OCI-LY3 (cell line): ENCODE measurements around the gene ZBED5.
A peak's percentile ranks its signal among the peaks of the same experiment; 100 is the strongest.

ENCODE experiments used
- H2AFZ ChIP-seq: fragments of 200-600, 300-600 bp; shearing (Covaris generic); 2 replicates; pipeline ENCODE4 v1.6.0; 2014; ENCODE audit warnings: antibody characterized with exemption, low read depth, low read length
- H3K27ac ChIP-seq: fragments of 200-600, 300-600 bp; sonication (generic); 2 replicates; pipeline ENCODE4 v1.5.1; 2014; ENCODE audit warnings: mild to moderate bottlenecking, low read length, moderate library complexity, mixed read lengths
- H3K27me3 ChIP-seq: fragments of 200-600, 300-600 bp; sonication (generic); 2 replicates; pipeline ENCODE4 v1.6.1; 2014; ENCODE audit warnings: low read depth, low read length, mixed read lengths
- H3K36me3 ChIP-seq: fragments of 200-600, 300-600 bp; sonication (generic); replicated peaks from 2 replicates; pipeline ENCODE3; 2014; ENCODE audit warnings: low read depth, low read length, mixed read lengths
- H3K4me1 ChIP-seq: fragments of 300-600, 200-600 bp; sonication (generic); 2 replicates; pipeline ENCODE4 v1.6.1; 2014; ENCODE audit warnings: low read length, mixed read lengths
- H3K4me2 ChIP-seq: fragments of 200-600, 300-600 bp; sonication (generic); 2 replicates; pipeline ENCODE4 v1.6.1; 2014; ENCODE audit warnings: low read length, mixed read lengths
- H3K4me3 ChIP-seq: fragments of 300-600, 200-600 bp; sonication (generic); 2 replicates; pipeline ENCODE4 v1.5.1; 2014; ENCODE audit warnings: antibody characterized with exemption, mild to moderate bottlenecking, low read length, moderate library complexity
- H3K79me2 ChIP-seq: fragments of 300-600, 200-600 bp; shearing (Covaris generic); 2 replicates; pipeline ENCODE4 v1.6.1; 2014; ENCODE audit warnings: mild to moderate bottlenecking, low read length, mixed read lengths
- H3K9ac ChIP-seq: fragments of 300-600, 200-600 bp; shearing (Covaris generic); 2 replicates; pipeline ENCODE4 v1.6.0; 2014; ENCODE audit warnings: mild to moderate bottlenecking, low read length, moderate library complexity
- H3K9me3 ChIP-seq: fragments of 200-600, 300-600 bp; shearing (Covaris generic); 2 replicates; pipeline ENCODE4 v1.6.1; 2014; ENCODE audit warnings: low read length, mixed read lengths; ENCODE audit not compliant: insufficient read depth
- H4K20me1 ChIP-seq: fragments of 200-600, 300-600 bp; sonication (generic); 2 replicates; pipeline ENCODE4 v1.6.1; 2016; ENCODE audit warnings: low read length, mixed read lengths; ENCODE audit not compliant: insufficient read depth
- CTCF ChIP-seq: fragments of 200-600, 300-600 bp; sonication (generic); IDR thresholded peaks from 2 replicates; pipeline ENCODE4 v1.5.1; 2014; ENCODE audit warnings: antibody characterized with exemption, low read length, low read depth
- EZH2phosphoT487 ChIP-seq: fragments of 200-600 bp; shearing (Covaris generic); IDR thresholded peaks from 2 replicates; pipeline ENCODE4 v1.6.1; 2018; ENCODE audit warnings: antibody characterized with exemption, mixed run types, low read depth

ZBED5 gene

GRCh38 chr11:10809373-10810160 is 48.3 kb downstream of the ZBED5 start:
- Histone ChIP-seq H3K27ac (peak overlapping the region; percentile 54), H3K4me2 (peak overlapping the region; percentile 81), H3K79me2 (peaks cover 40% of the 10 kb centered on the region), H3K4me1 (peaks cover 28% of the 10 kb centered on the region), H3K9me3 (no peaks in the 10 kb centered on the region), H4K20me1 (peaks cover 4% of the 10 kb centered on the region; the same call in 1 of the 2 replicates), H3K36me3 (peaks cover 29% of the 10 kb centered on the region), H3K27me3 (no peaks in the 10 kb centered on the region), H2AFZ (peak overlapping the region; percentile 87), H3K9ac (peak overlapping the region; percentile 92), H3K4me3 (peak overlapping the region; percentile 93)
- TF ChIP-seq CTCF (no peak), EZH2phosphoT487 (no peak)

GRCh38 chr11:10808553-10809372 is 49.1 kb downstream of the ZBED5 start, which contains the start of gene EIF4G2:
TSS of gene EIF4G2 (minus strand) at chr11:10808926.
- H3K9ac ChIP-seq = peak within 1 kb of the TSS; percentile 98
- peak within 1 kb of the TSS; percentile 86 for H3K4me2 ChIP-seq
- H3K9me3 ChIP-seq = no peaks in the 10 kb centered on the region
- TF ChIP-seq CTCF (no peak), EZH2phosphoT487 (no peak)
- peaks cover 20% of the 10 kb centered on the region for H3K4me1 ChIP-seq
- no peaks in the 10 kb centered on the region for H3K27me3 ChIP-seq
- peaks cover 37% of the 10 kb centered on the region for H3K36me3 ChIP-seq
- H4K20me1 ChIP-seq = peaks cover 4% of the 10 kb centered on the region; the same call in 1 of the 2 replicates
- peak within 1 kb of the TSS; percentile 87 for H2AFZ ChIP-seq
- H3K4me3 ChIP-seq = peak within 1 kb of the TSS; percentile 93
- H3K27ac ChIP-seq = peak within 1 kb of the TSS; percentile 93
- H3K79me2 ChIP-seq = peaks cover 40% of the 10 kb centered on the region

GRCh38 chr11:10808235-10808552 is 49.7 kb downstream of the ZBED5 start:
- Histone ChIP-seq H3K36me3 (peaks cover 43% of the 10 kb centered on the region), H3K27ac (peak overlapping the region; percentile 93), H3K4me1 (peaks cover 18% of the 10 kb centered on the region), H3K9me3 (no peaks in the 10 kb centered on the region), H3K4me2 (peak overlapping the region; percentile 86), H2AFZ (peak overlapping the region; percentile 22; the same call in 1 of the 2 replicates), H3K4me3 (peak overlapping the region; percentile 93), H3K79me2 (peaks cover 44% of the 10 kb centered on the region), H4K20me1 (peaks cover 4% of the 10 kb centered on the region; the same call in 1 of the 2 replicates), H3K27me3 (no peaks in the 10 kb centered on the region), H3K9ac (peak overlapping the region; percentile 98)
- TF ChIP-seq CTCF = no peak
- TF ChIP-seq EZH2phosphoT487 = no peak
